GM13977 (cell line): ENCODE measurements around the gene HIPK4.

Source experiments
- DNase-seq: peaks from one replicate; pipeline ENCODE4 v3.0.0; 2012; ENCODE audit warnings: low spot score
- in situ Hi-C: fragments of 300-500 bp; cut with MboI; formaldehyde crosslinking; loops from one replicate; pipeline ENCODE4 v1.12.0; 2022; ENCODE audit warnings: low sequenced_read_pairs, low pct_unique_long_range_greater_than_20kb, mixed read lengths, inconsistent platforms; ENCODE audit not compliant: unreplicated experiment
- TF ChIP-seq, protein P1 (sequence below): IDR thresholded peaks from 2 replicates; pipeline ENCODE4 v1.5.1; 2012; ENCODE audit warnings: mild to moderate bottlenecking, control low read depth; ENCODE audit not compliant: insufficient read depth; ENCODE audit errors: extremely low read depth, missing control alignments

Gene HIPK4

DNA sequence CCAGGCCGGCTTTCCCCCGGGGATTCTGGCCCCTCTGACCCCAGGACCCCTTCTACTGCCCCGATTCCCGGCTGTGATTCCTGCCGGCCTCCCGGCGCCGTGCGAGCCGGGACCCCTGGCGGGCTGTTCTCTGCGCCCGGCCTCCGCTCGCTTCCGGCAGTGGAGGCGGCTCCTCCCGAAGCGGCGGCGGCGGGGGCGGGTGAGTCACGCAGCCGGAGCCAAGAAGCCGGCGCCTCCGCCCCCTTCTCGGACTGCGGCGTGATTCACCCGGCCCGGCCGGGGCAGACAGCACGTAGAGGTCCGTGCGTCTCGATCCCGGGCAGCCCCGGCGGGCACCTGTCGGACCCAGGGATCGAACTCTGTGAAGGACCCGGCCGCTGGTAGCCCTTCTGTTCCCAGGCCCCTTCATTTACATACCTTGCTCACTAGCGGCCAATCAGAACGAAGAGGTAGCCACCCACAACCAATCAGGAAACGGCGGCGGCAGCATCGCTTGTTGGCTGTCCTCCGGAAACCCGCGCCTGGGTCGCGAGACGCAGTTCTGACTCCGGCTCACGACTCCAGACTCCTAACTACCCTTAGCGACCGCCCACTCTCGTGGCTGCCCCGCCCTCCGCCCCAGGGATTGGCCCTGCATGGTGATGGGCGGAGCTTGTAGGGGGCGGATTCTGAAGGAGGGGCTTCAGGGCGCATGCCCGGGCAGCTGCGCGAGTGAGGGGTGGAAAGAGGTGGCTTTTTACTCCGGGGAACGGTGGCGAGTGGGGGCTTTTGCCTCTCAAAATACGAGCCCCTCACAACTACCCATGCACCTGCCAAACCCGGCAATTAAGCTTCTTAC is 35.7 kb upstream of the HIPK4 start, which contains the start of gene SERTAD1:
Gene SERTAD1, minus strand, starts transcription at position 543 of the 838 bp plus-strand sequence. CDS start 2,446 bp downstream, outside the sequence.
- DNase-seq = peak; percentile 99
- in situ Hi-C loops = no loop called here
- TF ChIP-seq, protein P1, sequence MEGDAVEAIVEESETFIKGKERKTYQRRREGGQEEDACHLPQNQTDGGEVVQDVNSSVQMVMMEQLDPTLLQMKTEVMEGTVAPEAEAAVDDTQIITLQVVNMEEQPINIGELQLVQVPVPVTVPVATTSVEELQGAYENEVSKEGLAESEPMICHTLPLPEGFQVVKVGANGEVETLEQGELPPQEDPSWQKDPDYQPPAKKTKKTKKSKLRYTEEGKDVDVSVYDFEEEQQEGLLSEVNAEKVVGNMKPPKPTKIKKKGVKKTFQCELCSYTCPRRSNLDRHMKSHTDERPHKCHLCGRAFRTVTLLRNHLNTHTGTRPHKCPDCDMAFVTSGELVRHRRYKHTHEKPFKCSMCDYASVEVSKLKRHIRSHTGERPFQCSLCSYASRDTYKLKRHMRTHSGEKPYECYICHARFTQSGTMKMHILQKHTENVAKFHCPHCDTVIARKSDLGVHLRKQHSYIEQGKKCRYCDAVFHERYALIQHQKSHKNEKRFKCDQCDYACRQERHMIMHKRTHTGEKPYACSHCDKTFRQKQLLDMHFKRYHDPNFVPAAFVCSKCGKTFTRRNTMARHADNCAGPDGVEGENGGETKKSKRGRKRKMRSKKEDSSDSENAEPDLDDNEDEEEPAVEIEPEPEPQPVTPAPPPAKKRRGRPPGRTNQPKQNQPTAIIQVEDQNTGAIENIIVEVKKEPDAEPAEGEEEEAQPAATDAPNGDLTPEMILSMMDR = peak; percentile 50

DNA sequence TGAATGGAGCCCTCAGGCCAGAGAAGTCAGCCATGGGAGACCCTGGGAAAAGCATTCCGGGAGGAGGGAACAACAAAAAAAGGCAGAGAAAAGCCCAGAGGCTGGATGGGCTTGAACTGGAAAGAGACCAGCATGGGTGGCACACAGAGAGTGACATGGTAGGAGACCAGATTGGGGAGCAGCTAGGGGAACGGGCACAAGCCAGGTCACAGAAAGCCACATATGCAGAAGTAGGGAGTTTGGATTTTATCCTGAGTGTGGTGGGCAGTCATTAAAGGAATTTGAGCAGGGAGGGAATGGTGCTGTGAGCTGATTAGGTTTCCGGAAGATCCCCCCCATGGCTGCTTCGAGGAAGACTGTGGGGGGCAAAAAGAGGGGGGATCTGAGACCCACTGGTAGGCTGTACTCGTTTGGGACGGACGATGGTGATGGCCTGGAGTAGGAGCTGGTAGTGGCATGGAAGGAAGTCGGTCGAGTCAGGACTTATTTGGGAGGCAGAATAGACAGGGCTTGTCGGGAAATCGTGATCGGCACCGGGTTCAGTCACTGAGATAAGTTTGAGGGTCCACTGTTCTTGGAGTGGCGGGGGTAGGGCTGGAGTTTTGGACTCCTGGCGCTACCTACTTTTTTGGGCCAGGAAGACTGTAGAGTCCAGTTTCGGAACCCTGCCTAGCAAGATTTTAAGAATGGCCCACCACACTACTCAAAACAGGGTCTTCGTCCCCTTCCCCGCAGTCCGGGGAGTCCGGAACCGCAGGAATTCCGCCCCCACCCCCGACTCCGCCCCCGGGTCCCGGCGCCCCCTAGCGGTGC is 34.9 kb upstream of the HIPK4 start:
- TF ChIP-seq, protein P1 = no peak
- in situ Hi-C loops = no loop called here
- no peak for DNase-seq

DNA sequence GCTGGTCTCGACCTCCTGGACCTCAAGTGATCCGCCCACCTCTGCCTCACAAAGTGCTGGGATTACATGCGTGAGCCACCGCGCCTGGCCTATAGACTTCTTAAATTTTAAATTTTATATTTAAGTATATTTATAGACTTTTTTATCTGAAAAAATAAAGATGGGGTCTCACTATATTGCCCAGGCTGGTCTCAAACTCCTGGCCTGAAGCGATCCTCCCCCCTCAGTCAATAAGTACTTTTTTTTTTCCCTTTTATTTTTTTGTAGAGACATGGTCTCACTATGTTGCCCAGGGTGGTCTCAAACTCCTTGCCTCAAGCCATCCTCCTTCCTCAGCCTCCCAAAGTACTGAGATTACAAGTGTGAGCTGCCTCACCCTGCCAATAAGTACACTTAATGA is 34.0 kb upstream of the HIPK4 start:
- in situ Hi-C loops = no loop called here
- DNase-seq = no peak
- TF ChIP-seq, protein P1 = peak; percentile 1

DNA sequence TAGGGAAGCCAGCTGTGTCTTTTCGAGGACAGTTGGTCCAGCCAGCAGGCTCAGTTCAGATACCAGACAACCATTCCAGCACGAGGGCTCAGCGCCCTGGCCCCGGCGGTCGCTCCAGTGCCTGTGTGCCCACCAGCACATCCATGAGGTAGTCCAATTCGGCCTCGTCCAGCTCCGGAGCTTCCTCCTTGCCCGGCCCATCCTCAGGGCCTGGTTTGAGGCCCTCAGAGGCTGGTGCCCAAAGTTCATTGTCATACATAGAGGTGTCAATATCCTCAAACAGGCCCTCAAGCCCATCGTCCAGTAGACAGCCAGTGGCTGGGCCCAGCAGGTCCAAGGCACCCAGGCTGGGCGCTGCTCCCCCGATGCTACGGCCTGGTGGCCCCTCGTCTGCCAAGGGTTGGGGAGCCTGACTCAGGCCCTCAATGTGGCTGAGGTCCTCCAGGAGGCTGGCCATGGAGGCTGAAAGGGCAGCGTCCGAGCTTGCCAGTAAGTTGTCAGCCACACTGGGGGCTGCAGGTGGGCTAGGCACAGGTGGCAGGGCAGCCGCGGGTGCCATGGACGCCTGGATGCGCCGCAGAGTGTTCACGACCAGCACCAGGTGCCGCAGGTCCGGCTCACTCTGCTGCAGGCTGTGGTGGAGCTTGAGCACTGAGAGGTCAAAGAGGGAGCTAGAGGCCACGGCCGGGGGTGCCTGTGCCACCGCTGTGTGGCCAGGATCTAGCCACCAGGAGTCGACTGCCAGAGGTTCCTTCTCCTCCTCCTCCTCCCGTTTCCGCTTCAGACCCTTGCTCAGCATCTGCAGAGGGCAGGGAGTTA is 33.0 kb upstream of the HIPK4 start:
- TF ChIP-seq, protein P1 = no peak
- DNase-seq = no peak
- in situ Hi-C loops = no loop called here

DNA sequence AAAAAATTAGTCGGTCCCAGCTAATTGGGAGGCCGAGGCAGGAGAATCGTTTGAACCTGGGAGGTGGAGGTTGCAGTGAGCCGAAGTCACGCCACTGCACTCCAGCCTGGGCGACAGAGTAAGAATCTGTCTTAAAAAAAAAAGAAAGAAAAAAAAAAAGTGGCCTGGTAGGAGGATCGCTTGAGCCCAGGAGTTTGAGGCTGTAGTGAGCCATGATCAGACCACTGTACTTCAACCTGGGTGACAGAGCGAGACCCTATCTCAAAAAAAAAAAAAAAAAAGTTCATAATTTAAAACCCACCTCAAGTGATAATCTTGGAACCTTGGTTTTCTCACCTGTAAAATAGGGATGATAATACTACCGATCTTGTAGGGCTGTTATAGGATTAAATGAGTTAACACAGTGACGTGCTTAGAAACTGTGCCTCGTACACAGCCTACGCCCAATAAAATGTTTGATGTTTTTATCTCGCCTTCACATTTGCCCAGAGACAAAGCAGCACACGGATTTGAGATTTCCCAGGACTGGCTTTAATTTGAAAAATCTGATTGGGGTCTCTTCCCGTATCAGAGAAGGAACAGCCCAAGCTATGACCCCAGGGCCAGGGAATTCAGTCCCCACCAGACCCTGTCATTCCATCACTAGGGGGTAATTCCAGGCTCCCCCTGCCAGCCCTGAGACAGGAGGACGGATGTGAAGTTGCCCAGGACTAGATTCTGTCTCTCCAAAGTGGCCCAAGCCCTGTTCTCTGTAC is 32.2 kb upstream of the HIPK4 start:
- TF ChIP-seq, protein P1 = no peak
- in situ Hi-C loops = no loop called here
- DNase-seq = no peak
